ENCODE measurements around the gene MSRB2. TPM values are rescaled to one million over a fixed set of nuclear protein-coding genes. Genes with fewer than 3 reads are reported as not detected.

MSRB2 gene
- total and polyA plus RNA-seq, 2 of the 4 experiments (the other 2 are of a cell fraction) = 10.6 to 20.1 TPM

DNA sequence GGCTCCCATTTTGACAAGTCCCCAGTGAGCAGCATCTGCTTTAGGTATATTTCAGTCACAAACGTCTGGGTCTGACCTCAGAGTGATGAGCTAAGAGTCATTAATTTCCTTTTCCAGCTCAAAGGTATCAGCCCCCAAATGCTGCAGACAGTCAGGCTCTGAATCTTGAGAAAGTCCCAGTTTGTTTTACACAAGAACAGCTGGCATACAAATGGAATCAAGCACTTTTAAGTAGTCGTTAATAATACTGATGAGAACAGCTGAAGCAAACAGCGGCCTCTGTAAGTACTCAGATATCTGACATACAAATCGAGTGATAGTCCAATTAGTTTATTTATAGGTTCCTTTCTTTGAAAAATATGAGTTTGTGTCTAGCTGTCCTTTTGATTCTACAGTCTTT lies 49.4 kb upstream of the MSRB2 start:
- Histone ChIP-seq H4K8ac (ENCODE audit: low read depth in 2 of 2, low read length in 2 of 2) (no peak overlapping the region), H3K9me3 (ENCODE audit: control insufficient read depth, insufficient read depth, low read length) (no peaks in the 10 kb centered on the region), H3K14ac (replicated peaks; ENCODE audit: low read depth, low read length) (no peak overlapping the region), H2BK15ac (ENCODE audit: low read depth, low read length) (no peak overlapping the region), H3K4me3 (ENCODE audit: insufficient read depth, low read depth, low read length) (no peak overlapping the region), H3K27ac (ENCODE audit: insufficient read depth, low read length) (no peak overlapping the region), H3K18ac (ENCODE audit: low read depth, low read length) (no peak overlapping the region), H2BK5ac (ENCODE audit: low read depth, low read length, poor library complexity, severe bottlenecking) (no peak overlapping the region), H4K5ac (ENCODE audit: low read depth, low read length) (no peak overlapping the region), H3K56ac (ENCODE audit: extremely low read depth, insufficient read depth, low read length) (no peak overlapping the region), H3K23ac (ENCODE audit: low read depth, low read length) (no peak overlapping the region), H3K9me1 (ENCODE audit: insufficient read depth, low read length) (no peaks in the 10 kb centered on the region), H3K79me1 (ENCODE audit: low read depth in 1 of 2, low read length in 2 of 2) (no peaks in the 10 kb centered on the region), H3K27me3 (ENCODE audit: control insufficient read depth, insufficient read depth, low read length) (peaks cover 2% of the 10 kb centered on the region; the same call in 1 of the 2 replicates), H3K4ac (ENCODE audit: low read depth, low read length) (no peak overlapping the region), H2AK5ac (ENCODE audit: low read depth, low read length) (no peak overlapping the region), H2AFZ (replicated peaks; ENCODE audit: low read length, poor library complexity) (no peak overlapping the region), H3K9ac (ENCODE audit: low read depth, low read length) (no peak overlapping the region), H3K36me3 (ENCODE audit: control insufficient read depth, insufficient read depth, low read length) (no peaks in the 10 kb centered on the region), H3K4me2 (ENCODE audit: low read depth, low read length) (no peak overlapping the region), H4K91ac (ENCODE audit: insufficient read depth, low read depth, low read length) (no peak overlapping the region), H2BK120ac (ENCODE audit: low read depth, low read length) (no peak overlapping the region), H3K4me1 (ENCODE audit: control insufficient read depth, insufficient read depth, low read length) (no peaks in the 10 kb centered on the region), H4K20me1 (ENCODE audit: insufficient read depth, low read length) (no peaks in the 10 kb centered on the region), H2AK9ac (replicated peaks; ENCODE audit: low read depth, low read length, poor library complexity) (no peak overlapping the region), H2BK20ac (ENCODE audit: low read depth, low read length) (no peak overlapping the region)
- DNase-seq (no peak), ATAC-seq (ENCODE audit: low read depth) (no peak)
- dilution Hi-C loops (cut with HindIII; ENCODE audit: low sequenced_read_pairs, unreplicated experiment) = no loop called here
- ChIA-PET CTCF (no interaction called here), POLR2A (ENCODE audit: unreplicated experiment) (no interaction called here)
- intact Hi-C loops (cut with micrococcal nuclease) = no loop called here
- no TSS peak for BruUV-seq (replicated peaks)
- no CpG with 5 or more reads among the region's 4 CpGs for WGBS, 2 experiments (ENCODE audit: extremely low coverage in 2 of 2, insufficient read length in 1 of 2)
- TF ChIP-seq, protein P1, sequence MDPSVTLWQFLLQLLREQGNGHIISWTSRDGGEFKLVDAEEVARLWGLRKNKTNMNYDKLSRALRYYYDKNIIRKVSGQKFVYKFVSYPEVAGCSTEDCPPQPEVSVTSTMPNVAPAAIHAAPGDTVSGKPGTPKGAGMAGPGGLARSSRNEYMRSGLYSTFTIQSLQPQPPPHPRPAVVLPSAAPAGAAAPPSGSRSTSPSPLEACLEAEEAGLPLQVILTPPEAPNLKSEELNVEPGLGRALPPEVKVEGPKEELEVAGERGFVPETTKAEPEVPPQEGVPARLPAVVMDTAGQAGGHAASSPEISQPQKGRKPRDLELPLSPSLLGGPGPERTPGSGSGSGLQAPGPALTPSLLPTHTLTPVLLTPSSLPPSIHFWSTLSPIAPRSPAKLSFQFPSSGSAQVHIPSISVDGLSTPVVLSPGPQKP (IDR thresholded peaks at IDR 0.05; ENCODE audit: borderline replicate concordance, low read depth, low read length) = no peak
- TF ChIP-seq POLR2A (IDR thresholded peaks at IDR 0.05; ENCODE audit: low read depth, low read length) = no peak
- TF ChIP-seq NFE2L2 (IDR thresholded peaks at IDR 0.05; ENCODE audit: low read depth, low read length) = no peak
- no peak for TF ChIP-seq MAZ (IDR thresholded peaks at IDR 0.05; ENCODE audit: borderline replicate concordance, low read depth, low read length)
- no peak for TF ChIP-seq MXI1 (IDR thresholded peaks at IDR 0.05; ENCODE audit: borderline replicate concordance, low read depth, low read length)
- TF ChIP-seq USF2 (IDR thresholded peaks at IDR 0.05; ENCODE audit: low read depth, low read length) = no peak
- TF ChIP-seq RFX5 (IDR thresholded peaks at IDR 0.05; ENCODE audit: low read depth, low read length) = no peak
- no peak for TF ChIP-seq CEBPB (IDR thresholded peaks at IDR 0.05; ENCODE audit: low read depth, low read length)
- no peak for TF ChIP-seq SMC3 (IDR thresholded peaks at IDR 0.05; ENCODE audit: low read depth, low read length)
- TF ChIP-seq CHD1 (IDR thresholded peaks at IDR 0.05; ENCODE audit: low read depth, low read length) = no peak
- no peak for TF ChIP-seq RAD21 (IDR thresholded peaks at IDR 0.05; ENCODE audit: low read length)
- no peak for TF ChIP-seq CTCF (conservative IDR thresholded peaks at IDR 0.05; ENCODE audit: low read depth, low read length)
- no peak for TF ChIP-seq FOS (IDR thresholded peaks at IDR 0.05; ENCODE audit: low read depth, low read length)
- no peak for TF ChIP-seq RCOR1 (IDR thresholded peaks at IDR 0.05; ENCODE audit: insufficient replicate concordance, low read length)
- TF ChIP-seq MAFK (IDR thresholded peaks at IDR 0.05; ENCODE audit: low read depth, low read length) = no peak
- TF ChIP-seq BHLHE40 (IDR thresholded peaks at IDR 0.05; ENCODE audit: low read depth, low read length) = no peak
- in situ Hi-C loops (cut with MboI; ENCODE audit: low sequenced_read_pairs) = no loop called here
